Adrenal gland (tissue), 12 donors: ENCODE results near the gene LCMT2. TPM values are rescaled to one million over a fixed set of nuclear protein-coding genes. Genes with fewer than 3 reads are reported as not detected.
A peak's percentile ranks its signal among the peaks of the same experiment; 100 is the strongest.

Source experiments
- DNase-seq, 7 donors: peaks; one replicate each; pipeline ENCODE4 v3.0.0-alpha.2; 2019 to 2020
- H3K27ac ChIP-seq, 5 donors: fragments of 200-600 bp; sonication (generic) in 4 of 5; 1 replicate in 3 of 5; 2 replicates in 2 of 5; pipeline versions ENCODE4 v1.5.1 to v1.8.0; 2016 to 2020; ENCODE audit warnings: mild to moderate bottlenecking in 1 of 5
- H3K27me3 ChIP-seq: fragments of 200-600 bp; 2 replicates; pipeline ENCODE4 v1.8.0; 2021
- H3K36me3 ChIP-seq, 2 donors: fragments of 200-600 bp; replicated peaks in 1 of 2; 1 replicate in 1 of 2; 2 replicates in 1 of 2; pipeline versions ENCODE4 v1.5.1 to v1.8.0; 2018 to 2022
- H3K4me1 ChIP-seq, 2 donors: fragments of 200-600 bp; replicated peaks in 1 of 2; 1 replicate in 1 of 2; 2 replicates in 1 of 2; pipeline versions ENCODE4 v1.5.1 to v1.8.0; 2018 to 2021
- H3K4me3 ChIP-seq, 4 donors: fragments of 200-600 bp; sonication (generic) in 3 of 4; one replicate each; pipeline ENCODE4 v1.5.1; 2016 to 2018
- H3K9me3 ChIP-seq, 3 donors: fragments of 200-600 bp; sonication (generic) in 1 of 3; replicated peaks in 1 of 3; 1 replicate in 2 of 3; 2 replicates in 1 of 3; pipeline versions ENCODE4 v1.5.1 to v1.8.0; 2016 to 2021
- POLR2A ChIP-seq, 2 donors: fragments of 450-650 bp; IDR thresholded peaks; one replicate each; pipeline ENCODE4 v1.6.1; 2017; ENCODE audit warnings: antibody characterized with exemption in 2 of 2, mild to moderate bottlenecking in 2 of 2, moderate library complexity in 1 of 2
- WGBS, 4 donors: extraction: QIAGEN DNeasy Blood & Tissue Kit in 2 of 4; methylation state at CpG; one replicate each; pipeline versions ENCODE4 v1.1.5 to v1.1.7; 2013 to 2017; 5-methylcytosine and 5-hydroxymethylcytosine counted together
- intact Hi-C, 2 donors: fragments of 100-400 bp; cut with DNase I; formaldehyde crosslinking; loops; one replicate each; pipeline versions ENCODE4 v1.14.1 to v1.15.0; 2022 to 2023
- polyA plus RNA-seq, 3 donors: library from polyadenylated mRNA; stranded (reverse); fragments of 200-250 nt in 2 of 3; fragments of 350-450 nt in 1 of 3; fragmentation: Illumina TruSeq in 1 of 3; extraction: RNeasy Lipid Tissue Mini Kit (QIAGEN cat#74804) in 1 of 3; gene quantifications; one replicate each; pipeline ENCODE4 v1.2.3, GENCODE V29; 2013 to 2014
- total RNA-seq, 9 donors: library from RNA; depleted of rRNA in 4 of 9; stranded (reverse); fragments of >200 nt in 4 of 9; fragments of 120-200 nt in 1 of 9; fragmentation: NEBNext Ultra II Directional in 1 of 9; extraction: Animal tissue kit (Norgen Biotek cat#: 25700) in 1 of 9; gene quantifications; one replicate each; pipeline versions ENCODE4 v1.1.0 to v1.2.4, GENCODE V29; 2013 to 2023
- TF ChIP-seq, protein P1 (sequence below), 6 experiments: fragments of 450-650 bp in 4 of 6; fragments of 200-600 bp in 2 of 6; sonication (generic) in 1 of 6; IDR thresholded peaks; 1 replicate in 5 of 6; 2 replicates in 1 of 6; pipeline versions ENCODE4 v1.5.1 to v1.8.0; 2016 to 2021; ENCODE audit warnings: antibody characterized with exemption in 6 of 6, mild to moderate bottlenecking in 2 of 6, moderate library complexity in 1 of 6
- donor health status: healthy with polysubstance abuse.
- donor health status: Bipolar disorder and iron deficiency.
- donor health status: DM: yes; HTN: yes; CAD: no.
- donor health status: DM: no; HTN: no; CAD: no.
- donor health status: DM: no; HTN: no; CAD: no.
- donor health status: DM: yes; HTN: yes; CAD: no.

The LCMT2 gene
- total and polyA plus RNA-seq, 12 donors, result 2.3 to 14.0 (median 9.0) TPM

DNA sequence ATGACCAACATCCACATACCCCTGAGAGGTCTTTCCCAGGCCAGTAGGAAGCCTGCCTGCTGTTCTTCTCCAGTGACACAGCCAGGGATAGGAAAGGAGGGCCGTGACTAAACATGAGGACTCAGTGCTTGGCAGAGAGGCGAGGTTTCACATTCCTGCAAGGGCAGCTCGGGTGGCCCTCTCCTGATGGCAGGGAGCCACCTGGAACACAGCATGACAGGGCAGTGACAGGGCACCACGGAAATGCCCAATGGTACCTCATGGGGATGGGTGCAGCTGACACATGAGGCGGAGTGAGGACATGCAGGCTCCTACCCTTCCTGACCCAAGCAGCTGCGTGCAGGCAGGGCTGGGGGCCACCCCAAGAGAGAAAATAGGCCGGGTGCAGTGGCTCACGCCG is 56.2 kb downstream of the LCMT2 start:
- H3K36me3 ChIP-seq, result no peaks in the 10 kb centered on the region
- no peak overlapping the region for H3K27ac ChIP-seq
- TF ChIP-seq POLR2A (IDR thresholded peaks at IDR 0.05), result no peak
- TF ChIP-seq, protein P1, sequence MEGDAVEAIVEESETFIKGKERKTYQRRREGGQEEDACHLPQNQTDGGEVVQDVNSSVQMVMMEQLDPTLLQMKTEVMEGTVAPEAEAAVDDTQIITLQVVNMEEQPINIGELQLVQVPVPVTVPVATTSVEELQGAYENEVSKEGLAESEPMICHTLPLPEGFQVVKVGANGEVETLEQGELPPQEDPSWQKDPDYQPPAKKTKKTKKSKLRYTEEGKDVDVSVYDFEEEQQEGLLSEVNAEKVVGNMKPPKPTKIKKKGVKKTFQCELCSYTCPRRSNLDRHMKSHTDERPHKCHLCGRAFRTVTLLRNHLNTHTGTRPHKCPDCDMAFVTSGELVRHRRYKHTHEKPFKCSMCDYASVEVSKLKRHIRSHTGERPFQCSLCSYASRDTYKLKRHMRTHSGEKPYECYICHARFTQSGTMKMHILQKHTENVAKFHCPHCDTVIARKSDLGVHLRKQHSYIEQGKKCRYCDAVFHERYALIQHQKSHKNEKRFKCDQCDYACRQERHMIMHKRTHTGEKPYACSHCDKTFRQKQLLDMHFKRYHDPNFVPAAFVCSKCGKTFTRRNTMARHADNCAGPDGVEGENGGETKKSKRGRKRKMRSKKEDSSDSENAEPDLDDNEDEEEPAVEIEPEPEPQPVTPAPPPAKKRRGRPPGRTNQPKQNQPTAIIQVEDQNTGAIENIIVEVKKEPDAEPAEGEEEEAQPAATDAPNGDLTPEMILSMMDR (IDR thresholded peaks at IDR 0.05), result no peak
- peaks cover 7% of the 10 kb centered on the region for H3K27me3 ChIP-seq
- peak; percentile 48 to 89 (median 84) for DNase-seq
- peaks cover 0 to 4% (median 0%) of the 10 kb centered on the region in 3 donors for H3K9me3 ChIP-seq
- 44 to 59% (median 48%) methylated on average over 5 to 9 of the region's 9 CpGs for WGBS, 4 donors
- no peaks in the 10 kb centered on the region for H3K4me1 ChIP-seq
- intact Hi-C loops, result no loop called here
- H3K4me3 ChIP-seq, result no peak overlapping the region

Other genes with a start within 250 kb of the LCMT2 start
- 10 to 100 TPM; 15.3 to 37.9 (median 25.5) TPM for gene UBR1, start 224.5 kb downstream of the LCMT2 start, total RNA-seq
- gene UBR1, start 224.5 kb downstream of the LCMT2 start, polyA plus RNA-seq, result 10 to 100 TPM in 1 of 3 donors, 1 to 10 TPM in 2; 3.9 to 21.1 (median 4.5) TPM
- 10 to 100 TPM; 11.3 to 25.9 (median 18.4) TPM for gene TMEM62, start 197.0 kb downstream of the LCMT2 start, total RNA-seq
- 10 to 100 TPM; 17.5 to 21.9 (median 18.4) TPM for gene TMEM62, start 197.0 kb downstream of the LCMT2 start, polyA plus RNA-seq
- 100 to 1,000 TPM in 2 of 9 donors, 10 to 100 TPM in 7; 66.0 to 160 (median 91.2) TPM for gene CCNDBP1, start 145.2 kb downstream of the LCMT2 start, total RNA-seq
- 100 to 1,000 TPM in 1 of 3 donors, 10 to 100 TPM in 2; 34.1 to 106 (median 35.4) TPM for gene CCNDBP1, start 145.2 kb downstream of the LCMT2 start, polyA plus RNA-seq
- gene EPB42, start 109.6 kb downstream of the LCMT2 start, total RNA-seq, result 1 to 10 TPM in 1 of 9 donors, under 1 TPM in 1, not detected in 7; 0.45 to 4.7 TPM
- under 1 TPM in 1 of 3 donors, not detected in 2; 0.10 TPM for gene EPB42, start 109.6 kb downstream of the LCMT2 start, polyA plus RNA-seq
- under 1 TPM in 2 of 9 donors, not detected in 7; 0.14 TPM for gene TGM5, start 63.6 kb downstream of the LCMT2 start, total RNA-seq
- gene TGM5, start 63.6 kb downstream of the LCMT2 start, polyA plus RNA-seq, result under 1 TPM in 1 of 3 donors, not detected in 2; 0.13 TPM
- not detected for gene TGM7, start 28.3 kb downstream of the LCMT2 start, total RNA-seq
- not detected for gene TGM7, start 28.3 kb downstream of the LCMT2 start, polyA plus RNA-seq
- gene ZSCAN29, start 40.5 kb upstream of the LCMT2 start, total RNA-seq, result 10 to 100 TPM; 11.1 to 26.7 (median 20.1) TPM
- gene ZSCAN29, start 40.5 kb upstream of the LCMT2 start, polyA plus RNA-seq, result 10 to 100 TPM in 2 of 3 donors, 1 to 10 TPM in 1; 5.2 to 13.4 (median 10.4) TPM
- 10 to 100 TPM in 8 of 9 donors, 1 to 10 TPM in 1; 9.3 to 23.3 (median 13.9) TPM for gene TUBGCP4, start 40.5 kb upstream of the LCMT2 start, total RNA-seq
- 10 to 100 TPM in 1 of 3 donors, 1 to 10 TPM in 2; 5.3 to 11.9 (median 6.1) TPM for gene TUBGCP4, start 40.5 kb upstream of the LCMT2 start, polyA plus RNA-seq
- gene TP53BP1, start 162.6 kb upstream of the LCMT2 start, total RNA-seq, result 10 to 100 TPM; 22.8 to 80.9 (median 45.6) TPM
- 10 to 100 TPM; 32.9 to 45.3 (median 41.6) TPM for gene TP53BP1, start 162.6 kb upstream of the LCMT2 start, polyA plus RNA-seq
- 10 to 100 TPM in 4 of 9 donors, 1 to 10 TPM in 5; 4.7 to 27.0 (median 9.2) TPM for gene MAP1A, start 187.0 kb upstream of the LCMT2 start, total RNA-seq
- gene MAP1A, start 187.0 kb upstream of the LCMT2 start, polyA plus RNA-seq, result 10 to 100 TPM in 2 of 3 donors, 1 to 10 TPM in 1; 3.4 to 14.6 (median 10.0) TPM